HepG2 (cell line): ENCODE results near the gene PRM2. TPM values are rescaled to one million over a fixed set of nuclear protein-coding genes. Genes with fewer than 3 reads are reported as not detected.
A peak's percentile ranks its signal among the peaks of the same experiment; 100 is the strongest.

Experiments
- AGO2 ChIP-seq: fragments of 200-400 bp; formaldehyde crosslinking; optimal IDR thresholded peaks from 2 replicates; pipeline ENCODE3; 2017; ENCODE audit warnings: mild to moderate bottlenecking, low read depth, low read length, moderate library complexity
- CENPX ChIP-seq: sonication (generic); formaldehyde crosslinking; IDR thresholded peaks from 2 replicates; pipeline ENCODE4 v1.9.0; 2021; ENCODE audit warnings: mild to moderate bottlenecking, missing genetic modification reagents, moderate library complexity
- ESRRA ChIP-seq: sonication (generic); formaldehyde crosslinking; IDR thresholded peaks from 2 replicates; pipeline ENCODE4 v1.5.1; 2020; ENCODE audit warnings: mild to moderate bottlenecking, low read depth, missing genetic modification reagents
- FOSL1 ChIP-seq: sonication (generic); formaldehyde crosslinking; IDR thresholded peaks from 2 replicates; pipeline ENCODE4 v1.9.0; 2021; ENCODE audit warnings: missing genetic modification reagents, borderline replicate concordance
- GABPB1 ChIP-seq: IDR thresholded peaks from 2 replicates; pipeline ENCODE4 v1.6.1; 2016; ENCODE audit warnings: mild to moderate bottlenecking, missing genetic modification reagents, moderate library complexity, missing compliant biosample characterization
- HIVEP1 ChIP-seq: sonication (generic); formaldehyde crosslinking; IDR thresholded peaks from 2 replicates; pipeline ENCODE4 v1.4.0; 2020; ENCODE audit warnings: mild to moderate bottlenecking, missing genetic modification reagents
- HNF4G ChIP-seq, 2 experiments: sonication (generic) in 1 of 2; formaldehyde crosslinking in 1 of 2; IDR thresholded peaks; 2 replicates each; pipeline versions ENCODE4 v1.4.0 to v1.6.1; 2011 to 2020; ENCODE audit warnings: borderline replicate concordance in 2 of 2, low read depth in 2 of 2, mild to moderate bottlenecking in 2 of 2, low read length in 1 of 2, missing genetic modification reagents in 1 of 2, moderate library complexity in 1 of 2
- HOXD1 ChIP-seq: sonication (generic); formaldehyde crosslinking; IDR thresholded peaks from 2 replicates; pipeline ENCODE4 v1.5.0; 2020; ENCODE audit warnings: missing genetic modification reagents
- JARID2 ChIP-seq: sonication (generic); formaldehyde crosslinking; IDR thresholded peaks from 2 replicates; pipeline ENCODE4 v1.8.1; 2023; ENCODE audit warnings: missing genetic modification reagents, inconsistent platforms; ENCODE audit not compliant: insufficient replicate concordance
- KLF12 ChIP-seq: sonication (generic); formaldehyde crosslinking; IDR thresholded peaks from 2 replicates; pipeline ENCODE4 v1.4.0; 2020; ENCODE audit warnings: missing genetic modification reagents, borderline replicate concordance
- NFYC ChIP-seq: IDR thresholded peaks from 2 replicates; pipeline ENCODE4 v1.6.1; 2016; ENCODE audit warnings: missing genetic modification reagents, missing compliant biosample characterization
- PHF5A ChIP-seq: IDR thresholded peaks from one replicate; pipeline ENCODE4 v1.6.1; 2018; ENCODE audit warnings: low read depth, missing genetic modification reagents; ENCODE audit not compliant: unreplicated experiment
- PRPF4 ChIP-seq: fragments of 200-400 bp; formaldehyde crosslinking; IDR thresholded peaks from 2 replicates; pipeline ENCODE4 v1.6.1; 2016; ENCODE audit warnings: low read length, low read depth; ENCODE audit not compliant: poor library complexity, severe bottlenecking
- SRSF1 ChIP-seq: fragments of 200-400 bp; formaldehyde crosslinking; optimal IDR thresholded peaks from 2 replicates; pipeline ENCODE3; 2017; ENCODE audit warnings: mild to moderate bottlenecking, low read depth, low read length, moderate library complexity
- TFE3 ChIP-seq: IDR thresholded peaks from 2 replicates; pipeline ENCODE4 v1.6.1; 2016
- ZBTB38 ChIP-seq: sonication (generic); formaldehyde crosslinking; IDR thresholded peaks from 2 replicates; pipeline ENCODE4 v1.5.1; 2020; ENCODE audit warnings: mild to moderate bottlenecking, missing genetic modification reagents
- ZNF136 ChIP-seq: sonication (generic); formaldehyde crosslinking; IDR thresholded peaks from 2 replicates; pipeline ENCODE4 v1.8.1; 2022; ENCODE audit warnings: low read depth, mild to moderate bottlenecking, moderate library complexity, missing genetic modification reagents
- ZNF180 ChIP-seq: sonication (generic); formaldehyde crosslinking; IDR thresholded peaks from 2 replicates; pipeline ENCODE4 v1.4.0; 2020; ENCODE audit warnings: low read depth, missing genetic modification reagents, borderline replicate concordance
- ZNF205 ChIP-seq: IDR thresholded peaks from 2 replicates; pipeline ENCODE4 v1.6.1; 2018; ENCODE audit warnings: missing biosample characterization, missing genetic modification reagents
- ZNF354B ChIP-seq: sonication (generic); formaldehyde crosslinking; IDR thresholded peaks from 2 replicates; pipeline ENCODE4 v1.8.0; 2022; ENCODE audit warnings: mild to moderate bottlenecking, missing genetic modification reagents
- ZNF367 ChIP-seq: sonication (generic); formaldehyde crosslinking; IDR thresholded peaks from 2 replicates; pipeline ENCODE4 v1.4.0; 2020; ENCODE audit warnings: missing genetic modification reagents, borderline replicate concordance
- polyA plus RNA-seq, 8 experiments: library from polyadenylated mRNA; depleted of rRNA in 3 of 8; stranded (reverse) in 7 of 8; unstranded in 1 of 8; fragments of >200 nt; fragmentation: Illumina TruSeq in 4 of 8; extraction: Trizol in 4 of 8; gene quantifications; 2 replicates each; pipeline versions ENCODE4 v1.2.1 to v1.2.3, GENCODE V29; 2011 to 2016; ENCODE audit warnings: low read depth in 4 of 8, missing spikeins in 1 of 8, mixed read lengths in 1 of 8; ENCODE audit not compliant: insufficient read depth in 1 of 8
- total RNA-seq, 5 experiments: library from RNA; depleted of rRNA; stranded (reverse); fragments of >200 nt; fragmentation: Illumina TruSeq; extraction: Trizol; gene quantifications; 2 replicates each; pipeline ENCODE4 v1.2.3, GENCODE V29; 2016; ENCODE audit warnings: low read depth in 1 of 5
- TF ChIP-seq, protein P1 (sequence below): sonication (generic); formaldehyde crosslinking; IDR thresholded peaks from 2 replicates; pipeline ENCODE4 v1.8.1; 2023; ENCODE audit warnings: mild to moderate bottlenecking, missing genetic modification reagents
- TF ChIP-seq, protein P2 (sequence below): sonication (generic); formaldehyde crosslinking; IDR thresholded peaks from 2 replicates; pipeline ENCODE4 v1.8.0; 2022; ENCODE audit warnings: missing genetic modification reagents, mild to moderate bottlenecking, moderate library complexity, borderline replicate concordance
- TF ChIP-seq, protein P3 (sequence below): sonication (generic); formaldehyde crosslinking; IDR thresholded peaks from 2 replicates; pipeline ENCODE4 v1.8.1; 2023; ENCODE audit warnings: missing genetic modification reagents, mild to moderate bottlenecking, borderline replicate concordance

PRM2 gene
- total and polyA plus RNA-seq, 2 of the 13 experiments (the other 11 are each of a cell fraction or from before 2014, with no cell fraction given): 0.54 TPM; not detected in 1

GRCh38 chr16:11312718-11313492 lies 36.6 kb upstream of the PRM2 start (continued):
- TF ChIP-seq, protein P1, sequence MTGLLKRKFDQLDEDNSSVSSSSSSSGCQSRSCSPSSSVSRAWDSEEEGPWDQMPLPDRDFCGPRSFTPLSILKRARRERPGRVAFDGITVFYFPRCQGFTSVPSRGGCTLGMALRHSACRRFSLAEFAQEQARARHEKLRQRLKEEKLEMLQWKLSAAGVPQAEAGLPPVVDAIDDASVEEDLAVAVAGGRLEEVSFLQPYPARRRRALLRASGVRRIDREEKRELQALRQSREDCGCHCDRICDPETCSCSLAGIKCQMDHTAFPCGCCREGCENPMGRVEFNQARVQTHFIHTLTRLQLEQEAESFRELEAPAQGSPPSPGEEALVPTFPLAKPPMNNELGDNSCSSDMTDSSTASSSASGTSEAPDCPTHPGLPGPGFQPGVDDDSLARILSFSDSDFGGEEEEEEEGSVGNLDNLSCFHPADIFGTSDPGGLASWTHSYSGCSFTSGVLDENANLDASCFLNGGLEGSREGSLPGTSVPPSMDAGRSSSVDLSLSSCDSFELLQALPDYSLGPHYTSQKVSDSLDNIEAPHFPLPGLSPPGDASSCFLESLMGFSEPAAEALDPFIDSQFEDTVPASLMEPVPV: no peak
- no peak; the same call in 1 of the 2 replicates for TF ChIP-seq NFYC (CRISPR knock-in tag)
- TF ChIP-seq, protein P2, sequence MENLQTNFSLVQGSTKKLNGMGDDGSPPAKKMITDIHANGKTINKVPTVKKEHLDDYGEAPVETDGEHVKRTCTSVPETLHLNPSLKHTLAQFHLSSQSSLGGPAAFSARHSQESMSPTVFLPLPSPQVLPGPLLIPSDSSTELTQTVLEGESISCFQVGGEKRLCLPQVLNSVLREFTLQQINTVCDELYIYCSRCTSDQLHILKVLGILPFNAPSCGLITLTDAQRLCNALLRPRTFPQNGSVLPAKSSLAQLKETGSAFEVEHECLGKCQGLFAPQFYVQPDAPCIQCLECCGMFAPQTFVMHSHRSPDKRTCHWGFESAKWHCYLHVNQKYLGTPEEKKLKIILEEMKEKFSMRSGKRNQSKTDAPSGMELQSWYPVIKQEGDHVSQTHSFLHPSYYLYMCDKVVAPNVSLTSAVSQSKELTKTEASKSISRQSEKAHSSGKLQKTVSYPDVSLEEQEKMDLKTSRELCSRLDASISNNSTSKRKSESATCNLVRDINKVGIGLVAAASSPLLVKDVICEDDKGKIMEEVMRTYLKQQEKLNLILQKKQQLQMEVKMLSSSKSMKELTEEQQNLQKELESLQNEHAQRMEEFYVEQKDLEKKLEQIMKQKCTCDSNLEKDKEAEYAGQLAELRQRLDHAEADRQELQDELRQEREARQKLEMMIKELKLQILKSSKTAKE (CRISPR knock-in tag): no peak
- no peak for TF ChIP-seq ESRRA (CRISPR knock-in tag)
- no peak for TF ChIP-seq CENPX
- peak; percentile 70; the same call in 1 of the 2 replicates for TF ChIP-seq ZBTB38
- TF ChIP-seq ZNF180: no peak
- TF ChIP-seq TFE3 (CRISPR knock-in tag): no peak; the same call in 1 of the 2 replicates
- no peak for TF ChIP-seq HOXD1
- TF ChIP-seq JARID2 (CRISPR knock-in tag): no peak
- no peak for TF ChIP-seq HIVEP1 (CRISPR knock-in tag)
- no peak for TF ChIP-seq FOSL1 (CRISPR knock-in tag)
- no peak for TF ChIP-seq PHF5A (CRISPR knock-in tag)
- TF ChIP-seq ZNF367: no peak
- TF ChIP-seq ZNF354B (CRISPR knock-in tag): no peak
- TF ChIP-seq, protein P3, sequence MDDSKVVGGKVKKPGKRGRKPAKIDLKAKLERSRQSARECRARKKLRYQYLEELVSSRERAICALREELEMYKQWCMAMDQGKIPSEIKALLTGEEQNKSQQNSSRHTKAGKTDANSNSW (CRISPR knock-in tag): 0 out of 2 replicates have a peak, but pooled peaks have one; percentile 64
- no peak for TF ChIP-seq GABPB1 (CRISPR knock-in tag)
- TF ChIP-seq AGO2: no peak
- no peak for TF ChIP-seq KLF12
- no peak for TF ChIP-seq HNF4G (IDR thresholded peaks at IDR 0.05; ENCODE audit: borderline replicate concordance, low read depth, low read length)
- no peak; the same call in 1 of the 2 replicates for TF ChIP-seq HNF4G (CRISPR knock-in tag; IDR thresholded peaks at IDR 0.05; ENCODE audit: borderline replicate concordance, low read depth)
- peak; percentile 30 for TF ChIP-seq SRSF1
- TF ChIP-seq ZNF136: peak; percentile 92
- TF ChIP-seq ZNF205 (CRISPR knock-in tag): peak; percentile 54; the same call in 1 of the 2 replicates
- TF ChIP-seq PRPF4: no peak
